PC-3 (cell line): ENCODE data around the gene CTNND2. TPM values are rescaled to one million over a fixed set of nuclear protein-coding genes. Genes with fewer than 3 reads are reported as not detected.

Experiments used
- ATAC-seq: fragments of 200-7000 bp; cut with Tn5 transposase; 2 replicates; pipeline ENCODE4 v1.9.1; 2020; ENCODE audit warnings: mild to moderate bottlenecking, moderate library complexity
- BruUV-seq: library from RNA; stranded (reverse); fragments of 400-500 nt; replicated peaks from 2 replicates; lab custom pipeline; 2021; lab: Mats Ljungman, UMichigan
- CTCF ChIA-PET: fragments of 300-600 bp; sonication (Branson Sonifier 250); formaldehyde crosslinking; loops from one replicate; lab custom pipeline; 2022; ENCODE audit warnings: antibody characterized with exemption; lab: Charles Lee
- POLR2A ChIA-PET: fragments of 300-600 bp; sonication (Branson Sonifier 250); formaldehyde crosslinking; loops from one replicate; lab custom pipeline; 2022; ENCODE audit warnings: antibody characterized with exemption; ENCODE audit not compliant: unreplicated experiment; lab: Charles Lee
- DNase-seq: peaks from one replicate; pipeline ENCODE4 v3.0.0-alpha.2; 2015
- H2AFZ ChIP-seq: fragments of 300-600 bp; sonication (generic); 2 replicates; pipeline ENCODE4 v1.6.0; 2016; ENCODE audit warnings: antibody characterized with exemption, low read length
- H3F3A ChIP-seq: fragments of 300-600 bp; sonication (generic); one replicate; pipeline ENCODE4 v1.6.0; 2017; ENCODE audit warnings: antibody characterized with exemption, low read length, control low read depth, mild to moderate bottlenecking; ENCODE audit not compliant: unreplicated experiment
- H3K27ac ChIP-seq: fragments of 300-600 bp; sonication (generic); 2 replicates; pipeline ENCODE4 v1.5.1; 2016; ENCODE audit warnings: mild to moderate bottlenecking, low read length
- H3K27me3 ChIP-seq: fragments of 300-600 bp; sonication (generic); 2 replicates; pipeline ENCODE4 v1.6.1; 2016; ENCODE audit warnings: low read length, mixed read lengths
- H3K36me3 ChIP-seq: fragments of 300-600 bp; sonication (generic); 2 replicates; pipeline ENCODE4 v1.6.1; 2016; ENCODE audit warnings: low read depth, mixed run types, low read length, mixed read lengths
- H3K4me1 ChIP-seq: fragments of 300-600 bp; sonication (generic); 2 replicates; pipeline ENCODE4 v1.5.1; 2016; ENCODE audit warnings: low read length; ENCODE audit not compliant: insufficient read depth
- H3K4me2 ChIP-seq: fragments of 300-600 bp; sonication (generic); 2 replicates; pipeline ENCODE4 v1.6.0; 2016; ENCODE audit warnings: low read length
- H3K4me3 ChIP-seq: fragments of 300-600 bp; sonication (generic); 2 replicates; pipeline ENCODE4 v1.5.1; 2016; ENCODE audit warnings: mild to moderate bottlenecking, low read length, mixed read lengths
- H3K79me2 ChIP-seq: fragments of 300-600 bp; sonication (generic); 2 replicates; pipeline ENCODE4 v1.6.1; 2017; ENCODE audit warnings: low read length, mixed read lengths
- H3K9ac ChIP-seq: fragments of 300-600 bp; sonication (generic); 2 replicates; pipeline ENCODE4 v1.6.0; 2016; ENCODE audit warnings: mild to moderate bottlenecking, low read length
- H3K9me2 ChIP-seq: fragments of 300-600 bp; sonication (generic); replicated peaks from 2 replicates; pipeline ENCODE4 v1.6.1; 2016; ENCODE audit warnings: mixed run types, low read length, mixed read lengths
- H3K9me3 ChIP-seq: fragments of 300-600 bp; sonication (generic); 2 replicates; pipeline ENCODE4 v1.6.1; 2016; ENCODE audit warnings: low read length, mixed read lengths
- H4K20me1 ChIP-seq: fragments of 300-600 bp; sonication (generic); 2 replicates; pipeline ENCODE4 v1.6.1; 2016; ENCODE audit warnings: low read length, mixed read lengths
- CTCF ChIP-seq: fragments of 300-600 bp; sonication (generic); conservative IDR thresholded peaks from 2 replicates; pipeline ENCODE4 v1.5.1; 2017; ENCODE audit warnings: antibody characterized with exemption, low read depth, mild to moderate bottlenecking, low read length
- EZH2 ChIP-seq: fragments of 300-600 bp; sonication (generic); IDR thresholded peaks from one replicate; pipeline ENCODE4 v1.6.1; 2017; ENCODE audit warnings: antibody characterized with exemption, mild to moderate bottlenecking, low read length; ENCODE audit not compliant: unreplicated experiment
- EZH2phosphoT487 ChIP-seq: fragments of 300-600 bp; sonication (generic); IDR thresholded peaks from 2 replicates; pipeline ENCODE4 v1.6.1; 2018; ENCODE audit warnings: mild to moderate bottlenecking, antibody characterized with exemption, low read length, borderline replicate concordance
- intact Hi-C: fragments of 100-400 bp; cut with micrococcal nuclease; formaldehyde crosslinking; loops from 2 replicates; pipeline ENCODE4 v1.9.0; 2023
- total RNA-seq: library from RNA; depleted of rRNA; stranded (reverse); fragments of >200 nt; gene quantifications from 2 replicates; pipeline ENCODE4 v1.2.3, GENCODE V29; 2014

The CTNND2 gene
- total RNA-seq, 1 experiment from 2014 or later: 1.8 TPM

DNA sequence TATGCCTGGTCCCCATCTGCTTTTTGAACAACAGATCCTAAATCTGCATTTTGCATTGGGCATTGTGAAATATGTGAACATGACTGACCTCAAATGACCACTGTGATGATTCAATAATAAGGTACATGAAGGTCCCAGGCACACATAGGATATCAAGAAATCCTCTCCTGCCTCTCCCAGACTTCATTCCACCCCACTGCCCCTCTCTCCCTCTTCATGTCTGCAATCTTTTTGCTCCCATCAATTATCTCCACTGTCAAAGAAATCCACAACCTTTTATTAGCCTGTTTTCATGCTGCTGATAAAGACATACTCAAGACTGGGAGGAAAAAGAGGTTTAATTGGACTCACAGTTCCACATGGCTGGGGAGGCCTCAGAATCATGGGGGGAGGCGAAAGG is 476.7 kb downstream of the CTNND2 start:
- peaks cover 82% of the 10 kb centered on the region for H3K27me3 ChIP-seq
- H3F3A ChIP-seq: no peaks in the 10 kb centered on the region
- ChIA-PET POLR2A (no interaction called here), CTCF (no interaction called here)
- DNase-seq: no peak
- H3K4me1 ChIP-seq: no peaks in the 10 kb centered on the region
- H3K9me2 ChIP-seq: no peaks in the 10 kb centered on the region
- H3K27ac ChIP-seq: no peak overlapping the region
- intact Hi-C loops: no loop called here
- no peaks in the 10 kb centered on the region for H3K9me3 ChIP-seq
- H3K36me3 ChIP-seq: no peaks in the 10 kb centered on the region
- H3K4me2 ChIP-seq: no peak overlapping the region
- H3K79me2 ChIP-seq: no peaks in the 10 kb centered on the region
- no peak overlapping the region for H2AFZ ChIP-seq
- H3K4me3 ChIP-seq: no peak overlapping the region
- no peak for ATAC-seq
- no TSS peak for BruUV-seq
- no peaks in the 10 kb centered on the region for H4K20me1 ChIP-seq
- TF ChIP-seq EZH2phosphoT487 (no peak), CTCF (no peak), EZH2 (no peak)
- H3K9ac ChIP-seq: no peak overlapping the region

DNA sequence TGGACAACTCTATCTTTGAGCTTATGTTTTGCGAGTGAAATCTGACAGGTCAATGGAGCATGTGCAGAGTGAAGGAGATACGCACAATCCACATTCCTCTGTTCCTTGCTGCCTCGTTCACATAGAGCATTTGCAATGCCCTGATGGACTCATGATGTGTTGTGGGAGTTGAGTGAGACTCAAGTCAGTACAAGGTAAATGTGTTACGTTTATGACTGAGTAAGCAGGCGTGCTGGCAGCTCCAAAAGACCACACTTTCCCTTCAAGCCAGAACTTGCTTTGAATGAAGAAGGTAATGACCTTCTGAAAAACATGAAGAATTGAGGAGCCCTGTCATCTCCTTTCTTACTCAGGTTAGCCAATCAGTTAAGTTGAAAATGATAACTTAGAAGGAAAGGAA is 477.8 kb downstream of the CTNND2 start:
- Histone ChIP-seq H3K27me3 (peaks cover 76% of the 10 kb centered on the region), H3K4me2 (no peak overlapping the region), H3K36me3 (no peaks in the 10 kb centered on the region), H3K79me2 (no peaks in the 10 kb centered on the region), H3K9me2 (no peaks in the 10 kb centered on the region), H4K20me1 (no peaks in the 10 kb centered on the region), H3K27ac (no peak overlapping the region), H3K9me3 (no peaks in the 10 kb centered on the region), H3K9ac (no peak overlapping the region), H3K4me1 (no peaks in the 10 kb centered on the region), H3K4me3 (no peak overlapping the region), H2AFZ (no peak overlapping the region), H3F3A (no peaks in the 10 kb centered on the region)
- intact Hi-C loops: no loop called here
- BruUV-seq: no TSS peak
- ATAC-seq: no peak
- no peak for DNase-seq
- ChIA-PET CTCF (no interaction called here), POLR2A (interaction anchor here (0.7 kb wide), 1 partner anchor 374 kb away, joined by 12 read pairs; no protein-coding TSS in a partner anchor)
- TF ChIP-seq CTCF (no peak), EZH2phosphoT487 (no peak), EZH2 (no peak)

DNA sequence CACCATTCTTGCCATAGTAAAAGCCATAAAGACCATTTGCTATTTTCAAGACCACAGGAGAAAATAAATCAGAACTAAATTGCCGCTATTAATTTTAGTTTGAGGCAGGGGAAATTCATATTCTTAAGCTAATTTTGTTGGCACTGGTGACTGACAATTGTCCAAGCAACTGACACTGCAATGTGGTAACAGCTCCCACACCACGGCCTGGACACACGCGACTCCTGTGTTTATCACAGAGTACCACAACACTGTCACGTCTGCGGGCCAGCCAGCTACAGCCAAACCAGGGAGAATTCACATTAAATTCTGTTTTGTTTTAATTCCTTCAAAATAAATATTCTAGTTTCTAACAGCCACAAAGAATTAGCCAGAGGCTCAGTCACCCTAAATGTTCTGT is 481.9 kb downstream of the CTNND2 start:
- Histone ChIP-seq H3K27me3 (peaks cover 55% of the 10 kb centered on the region; the same call in 1 of the 2 replicates), H3K4me3 (no peak overlapping the region), H2AFZ (no peak overlapping the region), H3K79me2 (no peaks in the 10 kb centered on the region), H4K20me1 (no peaks in the 10 kb centered on the region), H3K27ac (no peak overlapping the region), H3K4me1 (no peaks in the 10 kb centered on the region), H3K9me2 (no peaks in the 10 kb centered on the region), H3F3A (no peaks in the 10 kb centered on the region), H3K36me3 (no peaks in the 10 kb centered on the region), H3K9me3 (no peaks in the 10 kb centered on the region), H3K9ac (no peak overlapping the region), H3K4me2 (no peak overlapping the region)
- ChIA-PET POLR2A (no interaction called here), CTCF (no interaction called here)
- DNase-seq: no peak
- TF ChIP-seq EZH2 (no peak), CTCF (no peak), EZH2phosphoT487 (no peak)
- intact Hi-C loops: no loop called here
- no peak for ATAC-seq
- no TSS peak for BruUV-seq
